Activated T-helper 1 cell treated with anti-CD3 and anti-CD28 coated beads, Interleukin-12 subunit alpha, Interleukin-12 subunit beta, Interleukin-2, Interleukin-4 antibody, amounts not matched to agents 30 ng/mL and 10 ng/mL and 1 ng/mL, durations not matched to agents 14 hours and 24 hours and 36 hours (primary cell): ENCODE data around the gene LRRK1. TPM values are rescaled to one million over a fixed set of nuclear protein-coding genes. Genes with fewer than 3 reads are reported as not detected.

ENCODE experiments used
- DNase-seq: peaks from one replicate; pipeline ENCODE4 v3.0.0; 2021; ENCODE audit warnings: low spot score
- H3K27ac Mint-ChIP-seq: one replicate; pipeline ENCODE4 v1.8.0; 2021; ENCODE audit warnings: mild to moderate bottlenecking, mixed read lengths
- H3K27me3 Mint-ChIP-seq: one replicate; pipeline ENCODE4 v1.8.0; 2022; ENCODE audit warnings: mild to moderate bottlenecking, moderate library complexity, mixed read lengths; ENCODE audit not compliant: insufficient read depth
- H3K36me3 Mint-ChIP-seq: one replicate; pipeline ENCODE4 v1.8.0; 2021; ENCODE audit warnings: low read depth, mixed read lengths
- H3K4me1 Mint-ChIP-seq: one replicate; pipeline ENCODE4 v1.8.0; 2021; ENCODE audit warnings: low read depth, mixed read lengths
- H3K4me3 Mint-ChIP-seq: one replicate; pipeline ENCODE4 v1.8.0; 2021; ENCODE audit warnings: mild to moderate bottlenecking, moderate library complexity, mixed read lengths
- H3K9me3 Mint-ChIP-seq: one replicate; pipeline ENCODE4 v1.8.0; 2021; ENCODE audit warnings: mixed read lengths
- intact Hi-C: fragments of 100-400 bp; cut with micrococcal nuclease; formaldehyde crosslinking; loops from one replicate; pipeline ENCODE4 v1.15.1; 2024
- total RNA-seq: library from RNA; stranded (reverse); gene quantifications from 2 replicates; pipeline ENCODE4 v1.2.3, GENCODE V29; 2022

Gene LRRK1
- total RNA-seq, 1 donor from 2014 or later: 1.9 TPM

DNA sequence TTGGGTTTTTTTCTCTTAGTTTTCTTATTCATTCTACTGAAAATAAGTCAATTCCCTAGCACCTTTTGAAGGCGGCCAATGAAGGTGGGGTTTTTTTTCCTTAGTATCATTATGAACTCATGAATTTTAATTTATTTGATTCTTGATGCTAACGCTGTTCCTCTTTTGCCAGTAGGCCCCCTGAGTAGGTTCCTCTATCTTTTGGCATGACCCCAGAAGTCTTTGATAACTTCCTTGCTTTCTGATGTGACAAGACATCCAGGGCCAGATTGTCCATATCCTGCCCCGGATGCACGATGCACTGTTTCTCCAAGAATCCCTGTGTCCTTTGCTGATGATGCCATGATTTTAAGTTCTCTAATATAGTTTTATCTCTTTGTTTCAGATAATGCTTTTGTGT lies 20.6 kb downstream of the LRRK1 start:
- H3K36me3 Mint-ChIP-seq: no peaks in the 10 kb centered on the region
- H3K4me1 Mint-ChIP-seq: no peaks in the 10 kb centered on the region
- no peak overlapping the region for H3K27ac Mint-ChIP-seq
- H3K27me3 Mint-ChIP-seq: peaks cover 8% of the 10 kb centered on the region
- no peak for DNase-seq
- no peaks in the 10 kb centered on the region for H3K9me3 Mint-ChIP-seq
- intact Hi-C loops: no loop called here
- H3K4me3 Mint-ChIP-seq: no peak overlapping the region

DNA sequence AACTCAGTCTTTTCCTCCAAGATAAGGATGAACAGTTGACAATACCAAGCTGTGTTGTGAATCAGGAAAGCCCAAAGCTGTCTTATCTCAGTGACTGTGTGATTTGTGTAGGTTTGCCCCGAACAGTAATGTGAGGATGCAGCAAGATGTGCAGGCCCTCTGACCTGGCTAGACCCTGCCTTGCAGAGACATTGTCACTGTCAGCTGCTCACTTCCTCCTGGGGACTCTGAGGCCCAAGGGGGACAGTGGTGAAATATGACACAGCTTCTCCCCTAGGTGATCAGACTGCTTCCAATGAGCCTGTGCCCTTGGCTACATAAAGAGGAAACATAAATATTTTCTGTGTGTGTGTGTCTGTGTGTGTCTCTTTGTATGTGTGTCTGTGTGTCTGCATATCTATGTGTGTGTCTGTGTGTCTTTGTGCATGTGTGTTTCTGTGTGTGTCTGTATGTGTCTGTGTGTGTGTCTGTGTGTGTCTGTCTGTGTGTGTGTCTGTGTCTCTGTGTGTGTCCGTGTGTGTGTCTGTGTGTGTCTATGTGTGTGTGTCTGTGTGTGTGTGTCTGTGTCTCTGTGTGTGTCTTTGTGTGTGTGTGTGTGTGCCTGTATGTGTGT lies 21.7 kb downstream of the LRRK1 start:
- intact Hi-C loops: no loop called here
- H3K27me3 Mint-ChIP-seq: peaks cover 2% of the 10 kb centered on the region
- H3K4me1 Mint-ChIP-seq: no peaks in the 10 kb centered on the region
- H3K27ac Mint-ChIP-seq: no peak overlapping the region
- no peak overlapping the region for H3K4me3 Mint-ChIP-seq
- no peak for DNase-seq
- H3K9me3 Mint-ChIP-seq: no peaks in the 10 kb centered on the region
- no peaks in the 10 kb centered on the region for H3K36me3 Mint-ChIP-seq

DNA sequence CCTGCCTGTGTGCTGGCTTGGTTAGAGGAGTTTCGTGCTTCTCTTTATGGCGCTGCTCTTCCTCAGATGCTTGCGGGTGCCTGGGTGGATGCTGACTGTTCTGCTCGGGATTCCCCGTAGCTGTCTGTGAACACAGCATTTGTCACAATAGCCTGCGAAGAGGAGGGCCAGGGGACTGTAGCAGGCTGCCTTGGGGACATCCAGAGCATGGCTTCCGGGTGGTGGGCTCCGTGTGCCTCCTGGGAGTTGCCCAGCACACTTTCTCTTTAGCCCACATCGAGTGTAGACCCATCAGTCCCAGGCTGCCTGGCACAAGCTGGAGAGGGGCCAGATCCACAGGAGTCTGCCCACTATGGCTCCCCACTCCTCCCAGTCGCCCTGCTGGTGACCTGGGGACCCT lies 22.4 kb downstream of the LRRK1 start:
- no peak for DNase-seq
- Mint-ChIP-seq H3K9me3 (no peaks in the 10 kb centered on the region), H3K36me3 (no peaks in the 10 kb centered on the region), H3K27ac (no peak overlapping the region), H3K27me3 (peaks cover 2% of the 10 kb centered on the region), H3K4me3 (no peak overlapping the region), H3K4me1 (no peaks in the 10 kb centered on the region)
- intact Hi-C loops: no loop called here

DNA sequence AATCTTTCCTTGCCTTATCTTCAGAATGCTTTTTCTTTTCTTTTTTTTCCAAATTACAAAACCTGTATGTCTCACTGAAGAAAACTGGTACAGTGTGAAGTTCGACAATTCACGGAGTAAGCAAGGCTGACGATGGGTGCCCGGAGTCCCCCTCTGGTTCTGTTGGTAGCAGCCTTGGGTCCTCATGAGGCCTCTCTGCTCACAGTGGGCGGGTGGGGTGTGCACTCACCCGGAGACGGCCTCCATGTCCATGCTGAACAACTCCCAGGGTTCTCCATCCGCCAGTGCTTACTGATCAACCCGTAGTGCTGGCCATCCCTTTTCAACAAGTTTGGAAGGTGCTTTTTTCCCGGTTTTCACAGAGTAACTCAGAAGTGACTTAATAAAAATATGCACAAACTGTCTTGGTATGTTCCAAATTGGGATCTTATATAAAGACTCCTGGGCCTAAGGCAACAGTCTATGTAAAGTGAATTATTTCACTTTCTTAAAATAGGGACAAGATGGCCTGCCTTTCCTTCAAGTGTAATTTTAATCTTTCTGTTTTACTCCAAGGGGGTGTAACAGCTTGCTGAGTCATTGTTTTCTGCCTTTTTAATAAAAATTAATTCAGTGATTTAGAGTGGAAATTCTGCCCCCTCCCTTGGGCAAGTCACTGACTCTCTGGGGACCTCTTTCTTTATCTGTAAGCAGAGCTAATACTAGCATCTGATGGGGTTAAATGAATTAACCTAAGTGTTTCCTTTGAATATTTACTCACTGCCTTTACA lies 23.7 kb downstream of the LRRK1 start:
- intact Hi-C loops: no loop called here
- no peaks in the 10 kb centered on the region for H3K36me3 Mint-ChIP-seq

DNA sequence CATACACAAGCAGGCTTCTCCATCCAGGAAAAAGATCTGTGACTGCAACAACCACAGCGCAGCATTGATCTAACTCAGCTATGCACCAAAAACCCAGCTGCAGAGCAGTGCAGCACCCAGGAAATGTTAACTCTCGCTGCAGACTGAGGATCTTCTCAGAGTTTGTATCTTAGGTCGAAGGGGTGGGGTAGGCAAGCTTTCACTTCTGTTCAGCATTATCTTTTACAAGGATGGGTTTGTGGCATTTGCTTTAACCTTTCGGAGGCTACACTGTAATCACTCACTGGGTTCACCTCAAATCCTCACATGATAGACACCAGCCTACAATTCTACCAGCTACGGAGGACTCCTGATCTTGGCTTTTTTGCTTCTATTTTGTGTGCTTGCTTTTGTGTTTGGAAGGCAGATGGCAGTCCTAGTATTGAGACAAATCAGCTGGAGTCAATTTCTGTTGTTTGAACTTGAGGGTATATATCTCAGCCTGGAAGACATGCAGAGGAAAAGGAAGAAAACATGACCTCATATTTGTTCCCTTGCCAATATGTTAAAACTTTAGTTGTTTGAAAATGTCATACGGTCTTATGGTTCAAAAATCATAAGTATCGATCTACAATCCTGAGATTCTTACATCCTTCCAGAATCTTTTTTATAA lies 25.2 kb downstream of the LRRK1 start:
- no peaks in the 10 kb centered on the region for H3K4me1 Mint-ChIP-seq
- peaks cover 9% of the 10 kb centered on the region for H3K27me3 Mint-ChIP-seq
- H3K27ac Mint-ChIP-seq: no peak overlapping the region
- no peak overlapping the region for H3K4me3 Mint-ChIP-seq
- no peak for DNase-seq
- no peaks in the 10 kb centered on the region for H3K36me3 Mint-ChIP-seq
- no peaks in the 10 kb centered on the region for H3K9me3 Mint-ChIP-seq
- intact Hi-C loops: no loop called here

More for the DNA sequence above, 23.7 kb downstream of the LRRK1 start:
- Mint-ChIP-seq H3K4me1 (no peaks in the 10 kb centered on the region), H3K4me3 (no peak overlapping the region), H3K9me3 (no peaks in the 10 kb centered on the region), H3K27ac (no peak overlapping the region), H3K27me3 (peaks cover 6% of the 10 kb centered on the region)
- no peak for DNase-seq

DNA sequence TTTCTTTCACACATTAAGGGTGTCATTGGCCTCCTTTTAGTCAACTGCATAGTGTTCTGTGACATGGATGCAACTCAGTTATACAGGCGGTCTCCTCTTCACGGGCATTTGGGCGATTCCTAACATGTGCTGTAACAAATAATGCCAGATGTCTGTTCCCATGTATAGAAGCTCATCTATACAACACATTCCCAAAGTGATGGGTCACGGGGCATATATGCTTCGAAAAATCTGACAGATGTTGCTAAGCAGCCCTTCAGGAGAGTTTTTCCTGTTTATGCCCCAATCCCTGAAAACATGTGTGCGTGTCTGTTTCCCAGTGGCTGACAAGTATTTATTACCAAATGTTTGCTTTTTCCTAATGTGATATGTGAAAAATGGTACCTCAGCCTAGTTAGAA lies 25.8 kb downstream of the LRRK1 start:
- H3K9me3 Mint-ChIP-seq: no peaks in the 10 kb centered on the region
- H3K27ac Mint-ChIP-seq: no peak overlapping the region
- H3K4me1 Mint-ChIP-seq: no peaks in the 10 kb centered on the region
- no peak for DNase-seq
- no peak overlapping the region for H3K4me3 Mint-ChIP-seq
- intact Hi-C loops: no loop called here
- H3K27me3 Mint-ChIP-seq: peaks cover 9% of the 10 kb centered on the region
- no peaks in the 10 kb centered on the region for H3K36me3 Mint-ChIP-seq

DNA sequence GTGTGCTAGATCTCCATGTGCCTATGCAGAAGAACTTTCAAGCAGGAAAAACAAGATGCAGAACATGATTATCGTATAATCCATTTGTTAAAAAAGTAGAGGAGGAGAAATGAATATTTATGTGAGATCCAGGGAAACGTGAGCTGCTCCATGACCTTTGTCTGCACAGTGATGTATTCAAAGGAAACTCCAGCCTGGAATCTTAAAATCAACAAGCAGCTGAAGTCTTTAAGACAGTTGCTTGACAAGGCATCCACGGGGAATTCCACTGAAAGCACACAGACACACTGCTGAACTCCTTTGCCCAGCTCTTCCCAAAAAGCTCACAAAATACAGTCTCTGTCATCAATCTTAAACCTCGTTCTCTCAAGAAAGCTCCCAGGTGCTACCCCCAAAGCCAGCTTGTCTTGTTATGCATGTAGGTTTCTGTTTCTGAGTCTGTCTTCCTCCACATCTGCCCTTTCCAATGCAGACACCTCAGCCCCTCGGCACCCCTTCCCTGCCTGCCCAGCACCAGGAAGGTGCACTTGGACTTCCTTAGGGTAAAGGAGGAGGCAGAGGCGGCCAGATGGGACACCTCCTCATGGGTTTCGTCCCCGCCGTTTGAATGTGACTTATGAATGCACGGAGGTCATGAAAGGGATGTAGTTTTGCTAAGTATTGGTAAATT lies 28.7 kb downstream of the LRRK1 start:
- no peaks in the 10 kb centered on the region for H3K4me1 Mint-ChIP-seq
- peaks cover 9% of the 10 kb centered on the region for H3K27me3 Mint-ChIP-seq
- H3K36me3 Mint-ChIP-seq: no peaks in the 10 kb centered on the region
- no peak overlapping the region for H3K4me3 Mint-ChIP-seq
- no peaks in the 10 kb centered on the region for H3K9me3 Mint-ChIP-seq
- intact Hi-C loops: no loop called here
- no peak for DNase-seq
- no peak overlapping the region for H3K27ac Mint-ChIP-seq

DNA sequence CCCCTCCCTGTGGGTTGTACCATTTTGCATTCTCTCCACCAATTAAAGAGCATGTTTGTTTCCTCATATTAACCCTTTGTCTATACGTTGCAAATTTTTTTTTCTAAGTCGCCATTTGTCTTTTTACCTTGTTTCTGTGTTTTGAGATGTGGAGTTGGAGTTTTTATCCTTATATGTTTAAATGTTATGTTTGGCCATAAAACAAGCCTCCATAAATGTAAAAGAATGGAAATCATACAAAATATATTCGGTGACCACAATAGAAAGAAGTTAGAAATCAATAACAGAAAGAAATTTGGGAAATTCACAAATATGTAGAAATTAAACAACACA lies 29.2 kb downstream of the LRRK1 start:
- H3K4me1 Mint-ChIP-seq: no peaks in the 10 kb centered on the region
- H3K4me3 Mint-ChIP-seq: no peak overlapping the region
- H3K36me3 Mint-ChIP-seq: no peaks in the 10 kb centered on the region
- H3K9me3 Mint-ChIP-seq: no peaks in the 10 kb centered on the region
- peaks cover 9% of the 10 kb centered on the region for H3K27me3 Mint-ChIP-seq
- H3K27ac Mint-ChIP-seq: no peak overlapping the region
- intact Hi-C loops: no loop called here
- DNase-seq: no peak

DNA sequence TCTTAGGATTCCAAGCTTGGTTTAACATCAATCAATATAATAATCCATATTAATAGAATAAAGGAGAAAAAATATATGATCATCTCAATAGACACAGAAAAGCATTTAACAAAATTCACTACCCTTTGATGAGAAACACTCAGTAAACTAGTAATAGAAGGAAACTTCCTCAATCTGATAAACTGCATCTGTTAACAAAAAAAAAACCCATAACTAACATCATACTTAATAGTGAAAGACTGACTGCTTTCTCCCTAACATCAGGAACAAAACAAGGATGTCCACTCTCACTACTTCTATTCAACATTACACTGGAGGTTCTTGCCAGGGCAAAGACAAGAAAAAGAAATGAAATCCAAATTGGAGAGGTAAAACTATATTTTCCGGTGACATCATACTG lies 30.5 kb downstream of the LRRK1 start:
- Mint-ChIP-seq H3K36me3 (no peaks in the 10 kb centered on the region), H3K27me3 (peaks cover 12% of the 10 kb centered on the region), H3K9me3 (no peaks in the 10 kb centered on the region), H3K4me1 (no peaks in the 10 kb centered on the region), H3K4me3 (no peak overlapping the region), H3K27ac (no peak overlapping the region)
- intact Hi-C loops: no loop called here
- DNase-seq: no peak

DNA sequence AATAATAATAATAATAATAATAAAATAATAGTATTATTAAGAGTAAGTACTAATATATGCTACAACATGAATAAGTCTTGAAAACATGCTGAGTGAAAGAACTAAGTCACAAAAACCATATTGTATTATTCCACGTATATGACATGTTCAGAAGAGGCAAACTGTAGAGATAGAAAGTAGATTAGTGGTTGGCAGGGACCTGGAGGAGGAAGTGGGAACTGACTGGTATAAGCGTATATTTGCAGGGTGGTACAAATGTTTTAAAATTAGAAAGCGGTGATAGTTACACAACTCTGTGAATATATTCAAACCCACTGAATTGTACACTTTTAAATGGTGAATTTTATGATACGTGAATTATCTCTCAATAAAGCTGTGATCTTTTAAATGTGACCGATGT lies 32.8 kb downstream of the LRRK1 start:
- Mint-ChIP-seq H3K27ac (no peak overlapping the region), H3K36me3 (no peaks in the 10 kb centered on the region), H3K27me3 (peaks cover 25% of the 10 kb centered on the region), H3K9me3 (no peaks in the 10 kb centered on the region), H3K4me1 (no peaks in the 10 kb centered on the region), H3K4me3 (no peak overlapping the region)
- DNase-seq: no peak
- intact Hi-C loops: no loop called here

DNA sequence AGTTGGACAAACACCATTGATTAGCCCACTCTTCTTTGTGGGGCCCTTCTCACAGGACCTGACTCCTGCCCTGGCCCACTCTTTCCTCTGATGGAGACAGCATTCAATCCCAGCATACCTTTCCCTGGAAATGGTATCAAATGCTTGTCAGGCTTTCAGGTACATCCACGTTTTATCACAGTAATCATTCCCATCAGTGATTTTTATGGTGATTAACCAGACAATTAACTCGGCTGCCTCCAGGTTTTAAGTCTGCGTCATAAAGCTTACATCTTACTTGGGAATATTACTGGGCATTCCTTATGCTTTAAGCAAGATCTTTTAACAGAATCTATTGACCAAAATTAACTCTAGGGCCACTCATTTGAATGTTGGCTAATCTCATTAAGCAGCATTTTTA lies 33.4 kb downstream of the LRRK1 start:
- H3K9me3 Mint-ChIP-seq: no peaks in the 10 kb centered on the region
- H3K36me3 Mint-ChIP-seq: no peaks in the 10 kb centered on the region
- H3K27me3 Mint-ChIP-seq: peaks cover 29% of the 10 kb centered on the region
- no peak overlapping the region for H3K27ac Mint-ChIP-seq
- no peak overlapping the region for H3K4me3 Mint-ChIP-seq
- intact Hi-C loops: no loop called here
- no peak for DNase-seq
- H3K4me1 Mint-ChIP-seq: no peaks in the 10 kb centered on the region

DNA sequence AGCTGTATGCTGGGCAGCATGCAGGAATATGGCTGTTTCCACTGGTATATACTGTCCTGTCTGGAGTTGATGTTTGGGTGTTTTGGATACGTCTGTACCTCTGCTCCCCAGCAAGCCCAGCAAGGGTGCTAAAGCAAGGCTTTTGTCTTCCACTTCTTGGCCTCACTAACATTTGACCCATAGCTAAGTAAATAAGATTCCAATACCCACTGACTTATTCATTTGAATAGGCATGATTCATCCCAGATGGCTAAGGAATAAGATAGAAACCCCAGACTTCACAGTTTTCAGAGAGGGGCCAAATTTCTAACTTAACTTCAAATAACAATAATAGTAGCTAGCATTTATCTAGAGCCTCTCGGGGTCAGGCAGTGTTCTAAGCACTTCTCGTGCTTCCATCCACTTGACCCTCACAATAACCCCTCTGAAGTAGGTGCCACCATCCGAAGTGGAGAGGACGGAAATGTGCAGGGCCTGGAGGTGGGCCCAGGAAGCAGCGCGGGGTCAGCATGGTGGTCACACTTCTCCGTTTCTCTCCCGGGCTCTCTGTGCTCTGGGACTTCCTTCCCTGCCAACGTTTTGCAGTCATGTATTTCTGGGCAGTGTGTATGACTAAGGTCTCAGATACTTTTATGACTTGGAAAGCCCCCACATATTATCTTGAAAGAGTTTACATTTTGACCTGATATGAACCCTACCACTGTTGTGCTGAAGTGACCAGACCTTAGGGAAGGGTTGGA lies 39.3 kb downstream of the LRRK1 start:
- no peak overlapping the region for H3K4me3 Mint-ChIP-seq

More for the DNA sequence above, 39.3 kb downstream of the LRRK1 start:
- no peak for DNase-seq
- H3K27ac Mint-ChIP-seq: no peak overlapping the region
- H3K9me3 Mint-ChIP-seq: no peaks in the 10 kb centered on the region
- no peaks in the 10 kb centered on the region for H3K4me1 Mint-ChIP-seq
- H3K36me3 Mint-ChIP-seq: no peaks in the 10 kb centered on the region
- intact Hi-C loops: no loop called here
- peaks cover 23% of the 10 kb centered on the region for H3K27me3 Mint-ChIP-seq
